22Rv1 (cell line): ENCODE results near the gene MMP28.

Source experiments
- H3K27ac ChIP-seq: fragments of 450-650 bp; 2 replicates; pipeline ENCODE4 v1.5.1; 2017
- ZFX ChIP-seq: fragments of 450-650 bp; IDR thresholded peaks from 2 replicates; pipeline ENCODE4 v1.6.1; 2017; ENCODE audit warnings: antibody characterized with exemption, borderline replicate concordance
- TF ChIP-seq, protein P1 (sequence below): fragments of 450-650 bp; IDR thresholded peaks from 2 replicates; pipeline ENCODE4 v1.5.1; 2017; ENCODE audit warnings: mild to moderate bottlenecking

MMP28 gene

DNA sequence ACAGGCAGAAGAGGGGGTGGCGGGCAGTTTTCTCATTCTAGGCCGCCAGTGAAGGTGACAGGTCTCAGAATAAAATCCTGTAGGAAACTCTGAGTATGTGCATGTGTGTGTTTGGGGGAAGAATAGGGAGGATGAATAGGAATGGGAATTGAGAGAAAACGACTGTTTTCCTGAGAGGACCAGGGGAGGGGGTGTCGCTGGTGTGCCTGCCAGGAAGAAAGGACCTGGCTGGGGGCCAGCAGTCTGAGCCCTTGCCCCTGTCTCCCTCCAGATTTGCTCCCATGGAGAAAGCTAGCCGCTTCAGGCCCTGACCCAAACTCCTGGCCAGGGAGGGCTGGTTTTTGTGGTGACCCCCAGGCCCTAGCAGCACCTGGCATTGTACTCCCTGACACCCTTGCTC lies 20.4 kb downstream of the MMP28 start:
- no peak overlapping the region for H3K27ac ChIP-seq
- TF ChIP-seq, protein P1, sequence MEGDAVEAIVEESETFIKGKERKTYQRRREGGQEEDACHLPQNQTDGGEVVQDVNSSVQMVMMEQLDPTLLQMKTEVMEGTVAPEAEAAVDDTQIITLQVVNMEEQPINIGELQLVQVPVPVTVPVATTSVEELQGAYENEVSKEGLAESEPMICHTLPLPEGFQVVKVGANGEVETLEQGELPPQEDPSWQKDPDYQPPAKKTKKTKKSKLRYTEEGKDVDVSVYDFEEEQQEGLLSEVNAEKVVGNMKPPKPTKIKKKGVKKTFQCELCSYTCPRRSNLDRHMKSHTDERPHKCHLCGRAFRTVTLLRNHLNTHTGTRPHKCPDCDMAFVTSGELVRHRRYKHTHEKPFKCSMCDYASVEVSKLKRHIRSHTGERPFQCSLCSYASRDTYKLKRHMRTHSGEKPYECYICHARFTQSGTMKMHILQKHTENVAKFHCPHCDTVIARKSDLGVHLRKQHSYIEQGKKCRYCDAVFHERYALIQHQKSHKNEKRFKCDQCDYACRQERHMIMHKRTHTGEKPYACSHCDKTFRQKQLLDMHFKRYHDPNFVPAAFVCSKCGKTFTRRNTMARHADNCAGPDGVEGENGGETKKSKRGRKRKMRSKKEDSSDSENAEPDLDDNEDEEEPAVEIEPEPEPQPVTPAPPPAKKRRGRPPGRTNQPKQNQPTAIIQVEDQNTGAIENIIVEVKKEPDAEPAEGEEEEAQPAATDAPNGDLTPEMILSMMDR = no peak
- TF ChIP-seq ZFX = no peak

- TF ChIP-seq, protein P1 = no peak
- no peak for TF ChIP-seq ZFX
- no peak overlapping the region for H3K27ac ChIP-seq
These were observed 20.9 kb downstream of the MMP28 start for GRCh38 chr17:35774499-35774898.

GRCh38 chr17:35773679-35774425 lies 21.6 kb downstream of the MMP28 start:
- TF ChIP-seq ZFX = no peak
- TF ChIP-seq, protein P1 = no peak
- H3K27ac ChIP-seq = no peak overlapping the region

- no peak overlapping the region for H3K27ac ChIP-seq
These were observed 22.3 kb downstream of the MMP28 start for GRCh38 chr17:35773129-35773528.

DNA sequence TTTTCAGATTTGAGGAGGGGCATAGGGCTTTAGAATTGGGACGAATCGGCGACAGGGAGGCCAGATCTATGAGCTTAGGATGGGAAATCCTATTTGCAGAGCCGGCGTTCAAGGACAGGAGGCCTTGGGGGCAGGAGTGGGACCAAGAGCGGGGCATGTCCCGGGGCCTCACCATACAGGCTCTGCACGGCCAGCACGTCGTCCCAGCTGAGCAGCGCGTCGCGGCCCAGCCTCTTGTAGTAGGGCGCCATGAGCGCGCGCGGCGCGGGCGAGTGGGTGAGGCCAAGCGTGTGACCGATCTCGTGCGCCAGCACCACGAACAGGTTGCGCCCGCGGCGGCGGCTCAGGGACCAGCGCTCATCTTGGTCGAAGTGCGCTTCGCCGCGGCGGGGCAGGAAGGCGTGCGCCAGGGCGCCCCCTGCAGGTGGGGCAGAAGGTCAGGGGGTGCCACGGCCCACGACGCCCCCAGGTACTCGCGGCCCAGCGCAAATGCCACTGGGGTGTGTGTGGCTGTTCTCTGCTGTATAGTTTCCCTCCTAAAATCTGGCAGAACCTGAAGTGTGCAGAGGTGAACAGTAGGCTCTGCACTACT lies 25.4 kb downstream of the MMP28 start:
- H3K27ac ChIP-seq = no peak overlapping the region
- TF ChIP-seq, protein P1 = peak; percentile 84
- TF ChIP-seq ZFX = no peak

More at GRCh38 chr17:35773129-35773528, 22.3 kb downstream of the MMP28 start:
- TF ChIP-seq, protein P1 = no peak
- TF ChIP-seq ZFX = no peak

DNA sequence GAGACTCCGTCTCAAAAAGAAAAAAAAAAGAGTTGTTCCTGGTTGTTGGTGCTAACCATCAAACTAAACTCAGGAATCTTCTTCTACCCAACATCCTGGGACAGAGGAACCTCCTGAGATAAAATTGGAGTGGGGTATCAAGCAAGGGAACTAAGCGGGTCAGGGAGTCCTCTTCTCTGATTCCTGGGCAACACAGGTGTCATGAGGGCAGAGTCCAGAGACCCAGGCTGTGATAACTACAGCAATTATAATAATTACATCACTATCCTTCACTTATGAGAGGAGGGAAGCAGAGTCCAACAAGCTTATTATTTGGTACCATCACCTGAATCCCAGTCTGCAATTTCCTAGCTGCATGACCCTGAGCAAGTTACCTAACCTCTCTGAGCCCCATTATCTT lies 26.6 kb downstream of the MMP28 start:
- TF ChIP-seq ZFX = no peak
- no peak overlapping the region for H3K27ac ChIP-seq

DNA sequence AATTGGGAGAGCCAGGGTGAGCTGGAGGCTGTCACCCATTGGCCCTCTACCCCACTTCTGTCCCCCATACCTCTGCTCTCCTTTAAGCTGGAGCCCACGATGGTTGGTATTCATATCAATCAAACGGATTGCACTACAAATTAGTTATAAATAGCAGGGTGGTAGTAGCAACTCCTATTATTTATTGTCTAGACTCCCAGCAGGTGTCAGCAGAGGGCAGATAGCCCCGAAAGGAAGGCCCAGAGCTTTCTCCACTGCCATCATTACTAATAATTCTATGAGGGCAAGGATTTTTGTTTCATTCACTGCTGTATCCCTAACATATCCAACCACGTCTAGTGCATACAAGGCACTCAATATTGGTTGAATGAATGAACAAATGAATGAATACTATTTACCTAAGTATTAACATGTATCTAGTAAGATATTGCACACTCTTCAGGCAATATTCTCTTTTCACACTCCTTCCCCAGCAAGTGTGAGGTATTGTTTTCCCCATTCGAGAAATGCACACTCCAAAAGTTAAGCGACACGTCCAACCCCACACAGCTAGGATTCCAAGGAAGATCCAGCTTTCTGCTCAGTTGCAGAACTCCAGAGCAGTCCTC lies 28.4 kb downstream of the MMP28 start:
- no peak for TF ChIP-seq ZFX
- TF ChIP-seq, protein P1 = peak; percentile 82
- H3K27ac ChIP-seq = no peak overlapping the region
